ENCODE data around the gene TIMM21. TPM values are rescaled to one million over a fixed set of nuclear protein-coding genes. Genes with fewer than 3 reads are reported as not detected.

TIMM21 gene
- total and polyA plus RNA-seq, 9 of the 15 experiments (the other 6 are each of a cell fraction or from before 2014, with no cell fraction given): 54.7 to 229 (median 83.3) TPM

- TF ChIP-seq PRDM10 (IDR thresholded peaks at IDR 0.05; ENCODE audit: partially characterized antibody): peak; percentile 94
- no peak for TF ChIP-seq FOXP4 (CRISPR knock-in tag; IDR thresholded peaks at IDR 0.05; ENCODE audit: borderline replicate concordance)
- no peak for TF ChIP-seq PHB (CRISPR knock-in tag; IDR thresholded peaks at IDR 0.05)
- TF ChIP-seq ATF2 (CRISPR knock-in tag; IDR thresholded peaks at IDR 0.05): no peak
- peak; percentile 35; the same call in 1 of the 2 replicates for TF ChIP-seq SP1 (CRISPR knock-in tag; IDR thresholded peaks at IDR 0.05)
- TF ChIP-seq HNRNPL (IDR thresholded peaks at IDR 0.05; ENCODE audit: low read depth, low read length): no peak
- TF ChIP-seq DPF2 (IDR thresholded peaks at IDR 0.05): no peak; the same call in 1 of the 2 replicates
- TF ChIP-seq ZNF395 (CRISPR knock-in tag; IDR thresholded peaks at IDR 0.05): peak; percentile 86
- TF ChIP-seq E2F1 (CRISPR knock-in tag; IDR thresholded peaks at IDR 0.05): no peak
- no peak for TF ChIP-seq DEAF1 (CRISPR knock-in tag; IDR thresholded peaks at IDR 0.05)
- TF ChIP-seq HCFC1 (IDR thresholded peaks at IDR 0.05; ENCODE audit: low read depth, low read length): peak; percentile 97
- peak; percentile 51 for TF ChIP-seq ZNF589 (CRISPR knock-in tag; IDR thresholded peaks at IDR 0.05; ENCODE audit: low read depth)
- TF ChIP-seq MAFF (IDR thresholded peaks at IDR 0.05; ENCODE audit: low read length): no peak
Measured at GRCh38 chr18:74147779-74148542, at the start of gene TIMM21, which contains the start of gene FBXO15 (continued).

All from K562 (cell line).